ENCODE data around the gene CDH4. TPM values are rescaled to one million over a fixed set of nuclear protein-coding genes. Genes with fewer than 3 reads are reported as not detected.

The CDH4 gene
- total RNA-seq, 1 donor from 2014 or later = 8.9 TPM

DNA sequence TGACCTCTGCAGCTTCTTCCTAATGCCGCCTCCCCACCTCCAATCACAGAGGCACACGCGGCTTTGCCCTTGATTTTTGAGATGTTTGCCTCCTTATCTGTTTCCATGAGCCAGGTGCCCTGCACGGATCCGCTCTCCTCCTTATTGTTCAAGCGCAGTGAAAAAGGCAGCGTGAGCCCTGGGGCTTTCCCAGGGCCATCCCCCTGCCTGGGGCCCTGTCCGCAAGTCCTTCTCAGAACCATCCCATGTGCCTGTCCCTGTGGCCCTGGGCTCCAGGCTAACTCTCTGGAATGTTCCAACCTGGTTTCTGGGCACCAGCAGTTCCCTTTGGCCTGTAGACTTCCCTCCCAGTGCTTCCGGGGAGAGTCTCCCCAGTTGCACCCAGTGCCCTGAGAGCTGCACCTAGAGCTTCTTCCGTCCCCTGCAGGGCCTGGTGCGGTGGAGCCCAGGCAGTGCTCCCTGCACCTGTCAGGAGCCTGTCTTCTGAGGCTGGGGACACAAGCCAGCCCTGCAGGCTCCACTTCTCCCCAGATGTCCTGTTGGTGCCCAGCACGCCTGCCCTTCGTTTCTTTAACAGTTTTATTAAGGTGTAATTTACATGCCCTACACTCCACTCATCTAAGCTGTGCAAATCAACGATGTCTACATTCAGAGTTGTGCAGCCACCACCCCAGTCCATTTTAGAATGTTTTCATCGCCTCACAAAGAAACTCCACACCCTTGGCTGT lies 330.3 kb downstream of the CDH4 start:
- Mint-ChIP-seq H3K27ac (ENCODE audit: unreplicated experiment) (peak overlapping the region; percentile 93), H3K36me3 (ENCODE audit: low read depth) (no peaks in the 10 kb centered on the region), H3K4me3 (peak overlapping the region; percentile 8), H3K9me3 (no peaks in the 10 kb centered on the region), H3K27me3 (ENCODE audit: low read depth) (no peaks in the 10 kb centered on the region), H3K4me1 (peaks cover 19% of the 10 kb centered on the region)
- DNase-seq (ENCODE audit: low read depth, low spot score) = no peak
- TF ChIP-seq, protein P1, sequence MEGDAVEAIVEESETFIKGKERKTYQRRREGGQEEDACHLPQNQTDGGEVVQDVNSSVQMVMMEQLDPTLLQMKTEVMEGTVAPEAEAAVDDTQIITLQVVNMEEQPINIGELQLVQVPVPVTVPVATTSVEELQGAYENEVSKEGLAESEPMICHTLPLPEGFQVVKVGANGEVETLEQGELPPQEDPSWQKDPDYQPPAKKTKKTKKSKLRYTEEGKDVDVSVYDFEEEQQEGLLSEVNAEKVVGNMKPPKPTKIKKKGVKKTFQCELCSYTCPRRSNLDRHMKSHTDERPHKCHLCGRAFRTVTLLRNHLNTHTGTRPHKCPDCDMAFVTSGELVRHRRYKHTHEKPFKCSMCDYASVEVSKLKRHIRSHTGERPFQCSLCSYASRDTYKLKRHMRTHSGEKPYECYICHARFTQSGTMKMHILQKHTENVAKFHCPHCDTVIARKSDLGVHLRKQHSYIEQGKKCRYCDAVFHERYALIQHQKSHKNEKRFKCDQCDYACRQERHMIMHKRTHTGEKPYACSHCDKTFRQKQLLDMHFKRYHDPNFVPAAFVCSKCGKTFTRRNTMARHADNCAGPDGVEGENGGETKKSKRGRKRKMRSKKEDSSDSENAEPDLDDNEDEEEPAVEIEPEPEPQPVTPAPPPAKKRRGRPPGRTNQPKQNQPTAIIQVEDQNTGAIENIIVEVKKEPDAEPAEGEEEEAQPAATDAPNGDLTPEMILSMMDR (conservative IDR thresholded peaks at IDR 0.05) = no peak

- Mint-ChIP-seq H3K9me3 (no peaks in the 10 kb centered on the region), H3K36me3 (ENCODE audit: low read depth) (no peaks in the 10 kb centered on the region), H3K4me1 (peaks cover 25% of the 10 kb centered on the region), H3K27ac (ENCODE audit: unreplicated experiment) (no peak overlapping the region), H3K27me3 (ENCODE audit: low read depth) (no peaks in the 10 kb centered on the region), H3K4me3 (no peak overlapping the region)
- no peak for DNase-seq (ENCODE audit: low read depth, low spot score)
- TF ChIP-seq, protein P1 (conservative IDR thresholded peaks at IDR 0.05) = no peak
These were observed 331.3 kb downstream of the CDH4 start for GRCh38 chr20:61583356-61583755.

- no peak for DNase-seq (ENCODE audit: low read depth, low spot score)
- no peak overlapping the region for H3K4me3 Mint-ChIP-seq
- H3K36me3 Mint-ChIP-seq (ENCODE audit: low read depth) = no peaks in the 10 kb centered on the region
- H3K27ac Mint-ChIP-seq (ENCODE audit: unreplicated experiment) = no peak overlapping the region
- H3K4me1 Mint-ChIP-seq = peaks cover 37% of the 10 kb centered on the region
- H3K9me3 Mint-ChIP-seq = no peaks in the 10 kb centered on the region
- no peaks in the 10 kb centered on the region for H3K27me3 Mint-ChIP-seq (ENCODE audit: low read depth)
- TF ChIP-seq, protein P1 (conservative IDR thresholded peaks at IDR 0.05) = no peak
These were observed 332.8 kb downstream of the CDH4 start for GRCh38 chr20:61584851-61585250.

DNA sequence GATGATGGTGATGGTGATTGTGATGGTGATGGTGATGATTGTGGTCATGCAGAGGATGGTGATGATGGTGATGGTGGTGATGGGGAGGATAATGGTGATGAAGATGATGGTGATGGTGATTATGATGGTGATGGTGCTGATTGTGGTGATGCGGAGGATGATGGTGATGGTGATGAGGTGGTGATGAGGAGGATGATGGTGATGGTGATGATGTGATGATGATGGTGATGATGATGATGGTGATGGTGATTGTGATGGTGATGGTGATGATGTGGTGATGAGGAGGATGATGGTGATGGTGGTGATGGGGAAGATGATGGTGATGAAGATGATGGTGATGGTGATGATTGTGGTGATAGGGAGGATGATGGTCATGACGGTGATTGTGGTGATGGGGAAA lies 333.7 kb downstream of the CDH4 start:
- Mint-ChIP-seq H3K4me1 (peaks cover 37% of the 10 kb centered on the region), H3K9me3 (no peaks in the 10 kb centered on the region), H3K36me3 (ENCODE audit: low read depth) (no peaks in the 10 kb centered on the region), H3K27me3 (ENCODE audit: low read depth) (no peaks in the 10 kb centered on the region), H3K27ac (ENCODE audit: unreplicated experiment) (no peak overlapping the region), H3K4me3 (no peak overlapping the region)
- TF ChIP-seq, protein P1 (conservative IDR thresholded peaks at IDR 0.05) = no peak
- DNase-seq (ENCODE audit: low read depth, low spot score) = no peak

- Mint-ChIP-seq H3K36me3 (ENCODE audit: low read depth) (peaks cover 4% of the 10 kb centered on the region), H3K4me1 (peaks cover 35% of the 10 kb centered on the region), H3K27me3 (ENCODE audit: low read depth) (no peaks in the 10 kb centered on the region), H3K9me3 (peaks cover 4% of the 10 kb centered on the region), H3K4me3 (no peak overlapping the region), H3K27ac (ENCODE audit: unreplicated experiment) (no peak overlapping the region)
- DNase-seq (ENCODE audit: low read depth, low spot score) = no peak
- TF ChIP-seq, protein P1 (conservative IDR thresholded peaks at IDR 0.05) = no peak
These were observed 335.0 kb downstream of the CDH4 start for GRCh38 chr20:61587036-61587435.

All from neural crest cell (in vitro differentiated cells).